OCI-LY3 (cell line): ENCODE data around the gene S1PR3.

Source experiments
- H2AFZ ChIP-seq: fragments of 200-600, 300-600 bp; shearing (Covaris generic); 2 replicates; pipeline ENCODE4 v1.6.0; 2014; ENCODE audit warnings: antibody characterized with exemption, low read depth, low read length
- H3K27ac ChIP-seq: fragments of 200-600, 300-600 bp; sonication (generic); 2 replicates; pipeline ENCODE4 v1.5.1; 2014; ENCODE audit warnings: mild to moderate bottlenecking, low read length, moderate library complexity, mixed read lengths
- H3K27me3 ChIP-seq: fragments of 200-600, 300-600 bp; sonication (generic); 2 replicates; pipeline ENCODE4 v1.6.1; 2014; ENCODE audit warnings: low read depth, low read length, mixed read lengths
- H3K36me3 ChIP-seq: fragments of 200-600, 300-600 bp; sonication (generic); replicated peaks from 2 replicates; pipeline ENCODE3; 2014; ENCODE audit warnings: low read depth, low read length, mixed read lengths
- H3K4me1 ChIP-seq: fragments of 300-600, 200-600 bp; sonication (generic); 2 replicates; pipeline ENCODE4 v1.6.1; 2014; ENCODE audit warnings: low read length, mixed read lengths
- H3K4me2 ChIP-seq: fragments of 200-600, 300-600 bp; sonication (generic); 2 replicates; pipeline ENCODE4 v1.6.1; 2014; ENCODE audit warnings: low read length, mixed read lengths
- H3K4me3 ChIP-seq: fragments of 300-600, 200-600 bp; sonication (generic); 2 replicates; pipeline ENCODE4 v1.5.1; 2014; ENCODE audit warnings: antibody characterized with exemption, mild to moderate bottlenecking, low read length, moderate library complexity
- H3K79me2 ChIP-seq: fragments of 300-600, 200-600 bp; shearing (Covaris generic); 2 replicates; pipeline ENCODE4 v1.6.1; 2014; ENCODE audit warnings: mild to moderate bottlenecking, low read length, mixed read lengths
- H3K9ac ChIP-seq: fragments of 300-600, 200-600 bp; shearing (Covaris generic); 2 replicates; pipeline ENCODE4 v1.6.0; 2014; ENCODE audit warnings: mild to moderate bottlenecking, low read length, moderate library complexity
- H3K9me3 ChIP-seq: fragments of 200-600, 300-600 bp; shearing (Covaris generic); 2 replicates; pipeline ENCODE4 v1.6.1; 2014; ENCODE audit warnings: low read length, mixed read lengths; ENCODE audit not compliant: insufficient read depth
- H4K20me1 ChIP-seq: fragments of 200-600, 300-600 bp; sonication (generic); 2 replicates; pipeline ENCODE4 v1.6.1; 2016; ENCODE audit warnings: low read length, mixed read lengths; ENCODE audit not compliant: insufficient read depth
- EZH2phosphoT487 ChIP-seq: fragments of 200-600 bp; shearing (Covaris generic); IDR thresholded peaks from 2 replicates; pipeline ENCODE4 v1.6.1; 2018; ENCODE audit warnings: antibody characterized with exemption, mixed run types, low read depth
- TF ChIP-seq, protein P1 (sequence below): fragments of 200-600, 300-600 bp; sonication (generic); IDR thresholded peaks from 2 replicates; pipeline ENCODE4 v1.5.1; 2014; ENCODE audit warnings: antibody characterized with exemption, low read length, low read depth

Gene S1PR3

DNA sequence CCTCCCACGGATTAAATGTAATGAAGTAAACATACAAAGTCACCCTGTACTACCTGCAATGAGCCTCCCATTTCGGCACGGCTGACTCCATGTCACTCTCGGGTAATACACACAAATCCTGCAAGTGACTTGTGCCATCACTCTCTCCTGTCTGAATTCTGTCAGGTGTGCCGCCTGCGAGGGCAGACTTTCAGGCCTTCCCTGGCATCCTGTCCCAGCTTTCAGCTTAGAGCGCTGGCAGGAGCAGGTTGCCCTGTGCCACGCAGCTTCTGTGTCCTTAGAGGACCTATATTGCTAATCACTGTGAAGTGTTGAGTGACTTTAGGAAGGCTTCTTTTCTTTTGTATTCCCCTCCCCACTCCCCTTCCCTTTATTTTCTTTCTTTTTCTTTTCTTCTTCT lies 25.8 kb upstream of the S1PR3 start:
- H3K4me3 ChIP-seq = no peak overlapping the region
- 0 out of 2 replicates have a peak, but pooled peaks cover 12% of the 10 kb centered on the region for H3K27me3 ChIP-seq
- no peaks in the 10 kb centered on the region for H3K4me1 ChIP-seq
- no peak overlapping the region for H3K4me2 ChIP-seq
- H2AFZ ChIP-seq = no peak overlapping the region
- H3K9ac ChIP-seq = no peak overlapping the region
- no peak overlapping the region for H3K27ac ChIP-seq
- no peaks in the 10 kb centered on the region for H3K36me3 ChIP-seq
- no peaks in the 10 kb centered on the region for H4K20me1 ChIP-seq
- no peaks in the 10 kb centered on the region for H3K9me3 ChIP-seq
- TF ChIP-seq EZH2phosphoT487 = no peak
- TF ChIP-seq, protein P1, sequence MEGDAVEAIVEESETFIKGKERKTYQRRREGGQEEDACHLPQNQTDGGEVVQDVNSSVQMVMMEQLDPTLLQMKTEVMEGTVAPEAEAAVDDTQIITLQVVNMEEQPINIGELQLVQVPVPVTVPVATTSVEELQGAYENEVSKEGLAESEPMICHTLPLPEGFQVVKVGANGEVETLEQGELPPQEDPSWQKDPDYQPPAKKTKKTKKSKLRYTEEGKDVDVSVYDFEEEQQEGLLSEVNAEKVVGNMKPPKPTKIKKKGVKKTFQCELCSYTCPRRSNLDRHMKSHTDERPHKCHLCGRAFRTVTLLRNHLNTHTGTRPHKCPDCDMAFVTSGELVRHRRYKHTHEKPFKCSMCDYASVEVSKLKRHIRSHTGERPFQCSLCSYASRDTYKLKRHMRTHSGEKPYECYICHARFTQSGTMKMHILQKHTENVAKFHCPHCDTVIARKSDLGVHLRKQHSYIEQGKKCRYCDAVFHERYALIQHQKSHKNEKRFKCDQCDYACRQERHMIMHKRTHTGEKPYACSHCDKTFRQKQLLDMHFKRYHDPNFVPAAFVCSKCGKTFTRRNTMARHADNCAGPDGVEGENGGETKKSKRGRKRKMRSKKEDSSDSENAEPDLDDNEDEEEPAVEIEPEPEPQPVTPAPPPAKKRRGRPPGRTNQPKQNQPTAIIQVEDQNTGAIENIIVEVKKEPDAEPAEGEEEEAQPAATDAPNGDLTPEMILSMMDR = no peak
- no peaks in the 10 kb centered on the region for H3K79me2 ChIP-seq

DNA sequence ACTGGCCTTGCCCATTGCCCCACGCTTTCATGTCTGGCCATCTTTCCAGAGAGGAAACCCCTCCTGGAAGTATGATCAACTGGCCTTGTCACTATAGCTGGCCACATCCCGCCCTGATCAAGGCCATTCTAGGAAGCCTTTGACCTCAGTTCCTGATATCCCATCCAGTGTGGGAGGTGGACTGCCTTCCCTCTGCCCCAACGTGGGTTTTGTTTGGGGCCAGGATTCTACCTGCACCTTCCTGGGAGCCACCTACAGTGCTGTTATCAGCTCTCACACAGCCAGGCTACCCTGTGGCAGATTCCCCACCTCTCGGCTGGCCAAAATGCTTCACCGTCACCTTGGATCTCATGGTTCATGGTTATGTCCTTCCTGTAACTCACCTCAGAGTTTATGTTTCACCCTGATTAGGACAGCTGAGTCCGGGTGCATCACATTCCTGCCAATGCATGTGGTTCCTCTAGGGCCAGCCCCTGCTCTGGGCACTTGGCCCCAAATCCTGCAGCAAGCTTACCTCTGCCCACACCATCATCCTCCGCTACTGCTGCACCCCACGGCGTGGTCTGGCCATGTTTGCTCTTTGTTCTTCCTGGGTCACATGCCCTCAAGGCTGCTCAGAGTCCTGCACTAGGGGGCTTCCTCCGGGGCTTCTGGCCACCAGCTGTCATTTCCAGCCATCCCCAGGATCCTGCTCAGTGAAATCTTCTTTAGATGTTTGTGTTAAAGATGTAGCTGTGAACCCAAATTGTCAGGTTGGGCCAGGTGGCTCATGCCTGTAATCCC lies 24.2 kb upstream of the S1PR3 start:
- Histone ChIP-seq H3K9me3 (no peaks in the 10 kb centered on the region), H3K4me3 (no peak overlapping the region), H3K27ac (no peak overlapping the region), H4K20me1 (no peaks in the 10 kb centered on the region), H3K79me2 (no peaks in the 10 kb centered on the region), H2AFZ (no peak overlapping the region), H3K36me3 (no peaks in the 10 kb centered on the region), H3K9ac (no peak overlapping the region), H3K4me1 (no peaks in the 10 kb centered on the region), H3K27me3 (0 out of 2 replicates have a peak, but pooled peaks cover 12% of the 10 kb centered on the region), H3K4me2 (no peak overlapping the region)
- no peak for TF ChIP-seq EZH2phosphoT487
- TF ChIP-seq, protein P1 = no peak

- no peak overlapping the region for H2AFZ ChIP-seq
- H3K4me2 ChIP-seq = no peak overlapping the region
- no peak for TF ChIP-seq EZH2phosphoT487
- TF ChIP-seq, protein P1 = no peak
- H3K79me2 ChIP-seq = no peaks in the 10 kb centered on the region
- no peaks in the 10 kb centered on the region for H4K20me1 ChIP-seq
- 0 out of 2 replicates have a peak, but pooled peaks cover 12% of the 10 kb centered on the region for H3K27me3 ChIP-seq
- no peak overlapping the region for H3K4me3 ChIP-seq
- no peaks in the 10 kb centered on the region for H3K36me3 ChIP-seq
- peaks cover 1% of the 10 kb centered on the region; the same call in 1 of the 2 replicates for H3K9me3 ChIP-seq
- H3K4me1 ChIP-seq = no peaks in the 10 kb centered on the region
- no peak overlapping the region for H3K9ac ChIP-seq
- H3K27ac ChIP-seq = no peak overlapping the region
These were observed 22.5 kb upstream of the S1PR3 start for GRCh38 chr9:88968799-88969198.

- no peaks in the 10 kb centered on the region for H3K79me2 ChIP-seq
- TF ChIP-seq, protein P1 = no peak
- no peak for TF ChIP-seq EZH2phosphoT487
- no peaks in the 10 kb centered on the region for H3K36me3 ChIP-seq
- 0 out of 2 replicates have a peak, but pooled peaks cover 12% of the 10 kb centered on the region for H3K27me3 ChIP-seq
- no peaks in the 10 kb centered on the region for H3K4me1 ChIP-seq
- no peak overlapping the region for H2AFZ ChIP-seq
- H3K9ac ChIP-seq = no peak overlapping the region
- H4K20me1 ChIP-seq = no peaks in the 10 kb centered on the region
- no peak overlapping the region for H3K4me2 ChIP-seq
- H3K27ac ChIP-seq = no peak overlapping the region
- H3K4me3 ChIP-seq = no peak overlapping the region
- H3K9me3 ChIP-seq = peaks cover 5% of the 10 kb centered on the region; the same call in 1 of the 2 replicates
These were observed 21.5 kb upstream of the S1PR3 start for GRCh38 chr9:88969646-88970373.
